Measurements from ENCODE around the gene TSPAN14. TPM values are rescaled to one million over a fixed set of nuclear protein-coding genes. Genes with fewer than 3 reads are reported as not detected.

The TSPAN14 gene
- total and polyA plus RNA-seq, 10 of the 15 experiments (the other 5 are each of a cell fraction or from before 2014, with no cell fraction given), result 2.5 to 31.7 (median 17.9) TPM

DNA sequence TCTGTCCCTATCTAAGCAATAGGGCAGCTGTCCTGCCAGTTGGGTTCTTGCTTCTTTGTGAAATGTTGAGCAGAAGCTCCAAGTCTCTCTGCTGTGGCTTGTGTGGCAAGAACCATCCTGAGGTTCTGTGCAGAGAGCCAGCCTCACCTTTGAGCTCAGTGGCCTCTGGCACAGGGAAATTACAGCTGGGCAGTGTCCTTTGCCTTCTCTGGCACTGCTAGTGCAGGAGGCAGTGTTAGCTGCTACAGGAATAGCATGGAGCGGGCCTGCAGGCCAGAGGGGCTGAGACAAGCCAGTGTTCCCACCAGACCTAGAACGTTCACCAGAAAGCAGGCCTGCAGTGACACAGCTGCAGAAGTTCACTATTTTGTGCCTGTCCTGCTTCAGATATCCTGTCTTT, 44.0 kb upstream of the TSPAN14 start:
- ATAC-seq (no peak), DNase-seq (ENCODE audit: low read depth, low spot score) (no peak), FAIRE-seq (no peak)
- intact Hi-C loops (cut with micrococcal nuclease; ENCODE audit: unreplicated experiment) (no loop called here), in situ Hi-C loops (cut with MboI) (no loop called here)
- 96% methylated on average over 2 of the region's 2 CpGs for WGBS (ENCODE audit: insufficient coverage, insufficient replicate concordance, low lambda C conversion rate, missing lambda C conversion rate)
- Histone ChIP-seq H3K79me2 (ENCODE audit: control insufficient read depth, insufficient read depth, low read length) (no peaks in the 10 kb centered on the region), H3K27me3 (replicated peaks in 1 of 2; ENCODE audit: control insufficient read depth in 2 of 2, insufficient read depth in 2 of 2, low read length in 1 of 2) (peaks cover 0 to 3% of the 10 kb centered on the region in 2 experiments; a peak in 2 of 4 replicates), H3K9me3 (replicated peaks; ENCODE audit: control insufficient read depth, insufficient read depth, low read length) (no peaks in the 10 kb centered on the region), H2AFZ (ENCODE audit: control insufficient read depth, low read depth, low read length) (no peak overlapping the region), H3K4me2 (ENCODE audit: control insufficient read depth, insufficient read depth) (no peak overlapping the region), H3K4me3 (no peak overlapping the region), H3K4me1 (ENCODE audit: control insufficient read depth, insufficient read depth, low read length) (no peaks in the 10 kb centered on the region; the same call in 1 of the 2 replicates), H3K36me3 (ENCODE audit: control insufficient read depth in 2 of 2, insufficient read depth in 2 of 2, low read length in 1 of 2) (no peaks in the 10 kb centered on the region), H3K9ac (ENCODE audit: control insufficient read depth, insufficient read depth, low read length) (no peak overlapping the region), H4K20me1 (ENCODE audit: control insufficient read depth, insufficient read depth) (no peaks in the 10 kb centered on the region), H3K27ac (ENCODE audit: control insufficient read depth, insufficient read depth) (no peak overlapping the region)
- RAD21 ChIA-PET (ENCODE audit: unreplicated experiment), result interaction anchor here (3.3 kb wide), 1 partner anchor 11 kb away, joined by 22 read pairs; no protein-coding TSS in a partner anchor
- no TSS peak for BruUV-seq (replicated peaks)
- CTCF ChIA-PET, result interaction anchor here (0.9 to 1.8 kb wide), 4 partner anchors 9 to 96 kb away, joined by 3 to 6 read pairs (median 6); no protein-coding TSS in a partner anchor
- SMC1A ChIA-PET (ENCODE audit: uncharacterized antibody, unreplicated experiment), result interaction anchor here (0.8 to 2.7 kb wide), 2 partner anchors 9 to 12 kb away, joined by 3 to 8 read pairs; no protein-coding TSS in a partner anchor
- POLR2A ChIA-PET, result no interaction called here
- TF ChIP-seq NRF1 (conservative IDR thresholded peaks at IDR 0.05; ENCODE audit: low read depth, low read length), result no peak
- TF ChIP-seq MAX (IDR thresholded peaks at IDR 0.05; ENCODE audit: low read depth, low read length), result no peak
- no peak for TF ChIP-seq GABPA (IDR thresholded peaks at IDR 0.05; ENCODE audit: low read depth)
- no peak for TF ChIP-seq HDAC2 (IDR thresholded peaks at IDR 0.05)
- TF ChIP-seq, protein P1, sequence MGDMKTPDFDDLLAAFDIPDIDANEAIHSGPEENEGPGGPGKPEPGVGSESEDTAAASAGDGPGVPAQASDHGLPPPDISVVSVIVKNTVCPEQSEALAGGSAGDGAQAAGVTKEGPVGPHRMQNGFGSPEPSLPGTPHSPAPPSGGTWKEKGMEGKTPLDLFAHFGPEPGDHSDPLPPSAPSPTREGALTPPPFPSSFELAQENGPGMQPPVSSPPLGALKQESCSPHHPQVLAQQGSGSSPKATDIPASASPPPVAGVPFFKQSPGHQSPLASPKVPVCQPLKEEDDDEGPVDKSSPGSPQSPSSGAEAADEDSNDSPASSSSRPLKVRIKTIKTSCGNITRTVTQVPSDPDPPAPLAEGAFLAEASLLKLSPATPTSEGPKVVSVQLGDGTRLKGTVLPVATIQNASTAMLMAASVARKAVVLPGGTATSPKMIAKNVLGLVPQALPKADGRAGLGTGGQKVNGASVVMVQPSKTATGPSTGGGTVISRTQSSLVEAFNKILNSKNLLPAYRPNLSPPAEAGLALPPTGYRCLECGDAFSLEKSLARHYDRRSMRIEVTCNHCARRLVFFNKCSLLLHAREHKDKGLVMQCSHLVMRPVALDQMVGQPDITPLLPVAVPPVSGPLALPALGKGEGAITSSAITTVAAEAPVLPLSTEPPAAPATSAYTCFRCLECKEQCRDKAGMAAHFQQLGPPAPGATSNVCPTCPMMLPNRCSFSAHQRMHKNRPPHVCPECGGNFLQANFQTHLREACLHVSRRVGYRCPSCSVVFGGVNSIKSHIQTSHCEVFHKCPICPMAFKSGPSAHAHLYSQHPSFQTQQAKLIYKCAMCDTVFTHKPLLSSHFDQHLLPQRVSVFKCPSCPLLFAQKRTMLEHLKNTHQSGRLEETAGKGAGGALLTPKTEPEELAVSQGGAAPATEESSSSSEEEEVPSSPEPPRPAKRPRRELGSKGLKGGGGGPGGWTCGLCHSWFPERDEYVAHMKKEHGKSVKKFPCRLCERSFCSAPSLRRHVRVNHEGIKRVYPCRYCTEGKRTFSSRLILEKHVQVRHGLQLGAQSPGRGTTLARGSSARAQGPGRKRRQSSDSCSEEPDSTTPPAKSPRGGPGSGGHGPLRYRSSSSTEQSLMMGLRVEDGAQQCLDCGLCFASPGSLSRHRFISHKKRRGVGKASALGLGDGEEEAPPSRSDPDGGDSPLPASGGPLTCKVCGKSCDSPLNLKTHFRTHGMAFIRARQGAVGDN (IDR thresholded peaks at IDR 0.05), result no peak
- TF ChIP-seq, protein P2, sequence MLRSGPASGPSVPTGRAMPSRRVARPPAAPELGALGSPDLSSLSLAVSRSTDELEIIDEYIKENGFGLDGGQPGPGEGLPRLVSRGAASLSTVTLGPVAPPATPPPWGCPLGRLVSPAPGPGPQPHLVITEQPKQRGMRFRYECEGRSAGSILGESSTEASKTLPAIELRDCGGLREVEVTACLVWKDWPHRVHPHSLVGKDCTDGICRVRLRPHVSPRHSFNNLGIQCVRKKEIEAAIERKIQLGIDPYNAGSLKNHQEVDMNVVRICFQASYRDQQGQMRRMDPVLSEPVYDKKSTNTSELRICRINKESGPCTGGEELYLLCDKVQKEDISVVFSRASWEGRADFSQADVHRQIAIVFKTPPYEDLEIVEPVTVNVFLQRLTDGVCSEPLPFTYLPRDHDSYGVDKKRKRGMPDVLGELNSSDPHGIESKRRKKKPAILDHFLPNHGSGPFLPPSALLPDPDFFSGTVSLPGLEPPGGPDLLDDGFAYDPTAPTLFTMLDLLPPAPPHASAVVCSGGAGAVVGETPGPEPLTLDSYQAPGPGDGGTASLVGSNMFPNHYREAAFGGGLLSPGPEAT (IDR thresholded peaks at IDR 0.05; ENCODE audit: low read depth), result no peak
- TF ChIP-seq IRF4 (IDR thresholded peaks at IDR 0.05; ENCODE audit: low read depth, low read length), result no peak
- no peak for TF ChIP-seq ZNF24 (IDR thresholded peaks at IDR 0.05)
- TF ChIP-seq GATAD2B (conservative IDR thresholded peaks at IDR 0.05; ENCODE audit: low read depth), result no peak
- TF ChIP-seq, protein P3, sequence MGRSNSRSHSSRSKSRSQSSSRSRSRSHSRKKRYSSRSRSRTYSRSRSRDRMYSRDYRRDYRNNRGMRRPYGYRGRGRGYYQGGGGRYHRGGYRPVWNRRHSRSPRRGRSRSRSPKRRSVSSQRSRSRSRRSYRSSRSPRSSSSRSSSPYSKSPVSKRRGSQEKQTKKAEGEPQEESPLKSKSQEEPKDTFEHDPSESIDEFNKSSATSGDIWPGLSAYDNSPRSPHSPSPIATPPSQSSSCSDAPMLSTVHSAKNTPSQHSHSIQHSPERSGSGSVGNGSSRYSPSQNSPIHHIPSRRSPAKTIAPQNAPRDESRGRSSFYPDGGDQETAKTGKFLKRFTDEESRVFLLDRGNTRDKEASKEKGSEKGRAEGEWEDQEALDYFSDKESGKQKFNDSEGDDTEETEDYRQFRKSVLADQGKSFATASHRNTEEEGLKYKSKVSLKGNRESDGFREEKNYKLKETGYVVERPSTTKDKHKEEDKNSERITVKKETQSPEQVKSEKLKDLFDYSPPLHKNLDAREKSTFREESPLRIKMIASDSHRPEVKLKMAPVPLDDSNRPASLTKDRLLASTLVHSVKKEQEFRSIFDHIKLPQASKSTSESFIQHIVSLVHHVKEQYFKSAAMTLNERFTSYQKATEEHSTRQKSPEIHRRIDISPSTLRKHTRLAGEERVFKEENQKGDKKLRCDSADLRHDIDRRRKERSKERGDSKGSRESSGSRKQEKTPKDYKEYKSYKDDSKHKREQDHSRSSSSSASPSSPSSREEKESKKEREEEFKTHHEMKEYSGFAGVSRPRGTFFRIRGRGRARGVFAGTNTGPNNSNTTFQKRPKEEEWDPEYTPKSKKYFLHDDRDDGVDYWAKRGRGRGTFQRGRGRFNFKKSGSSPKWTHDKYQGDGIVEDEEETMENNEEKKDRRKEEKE (IDR thresholded peaks at IDR 0.05), result no peak
- no peak for TF ChIP-seq SP1 (IDR thresholded peaks at IDR 0.05; ENCODE audit: low read depth, low read length)
- no peak for TF ChIP-seq NFYB (IDR thresholded peaks at IDR 0.05; ENCODE audit: insufficient read depth, low read depth, low read length)
- no peak for TF ChIP-seq KLF5 (IDR thresholded peaks at IDR 0.05; ENCODE audit: partially characterized antibody)
- no peak for TF ChIP-seq IKZF2 (IDR thresholded peaks at IDR 0.05)
- no peak for TF ChIP-seq FOS (IDR thresholded peaks at IDR 0.05; ENCODE audit: borderline replicate concordance, extremely low read depth, insufficient read length)
